Endodermal cell (in vitro differentiated cells): ENCODE measurements around the gene UVRAG. TPM values are rescaled to one million over a fixed set of nuclear protein-coding genes. Genes with fewer than 3 reads are reported as not detected.

Source experiments
- DNase-seq: peaks from one replicate; pipeline ENCODE4 v3.0.0-alpha.2; 2017
- H3K27ac ChIP-seq: 2 replicates; pipeline ENCODE4 v1.5.1; 2013; ENCODE audit warnings: mild to moderate bottlenecking, low read depth, low read length, moderate library complexity
- H3K27me3 ChIP-seq: 2 replicates; pipeline ENCODE4 v1.6.1; 2013; ENCODE audit warnings: mild to moderate bottlenecking, low read length, moderate library complexity; ENCODE audit not compliant: insufficient read depth, control insufficient read depth, poor library complexity, severe bottlenecking
- H3K36me3 ChIP-seq: 2 replicates; pipeline ENCODE4 v1.7.0; 2013; ENCODE audit warnings: mild to moderate bottlenecking, low read length, moderate library complexity; ENCODE audit not compliant: control insufficient read depth, insufficient read depth
- H3K4me1 ChIP-seq: one replicate; pipeline ENCODE4 v1.7.0; 2013; ENCODE audit warnings: low read length; ENCODE audit not compliant: control insufficient read depth, insufficient read depth
- H3K4me3 ChIP-seq: 2 replicates; pipeline ENCODE4 v1.5.1; 2013; ENCODE audit warnings: mild to moderate bottlenecking, low read length, moderate library complexity
- H3K9ac ChIP-seq: 2 replicates; pipeline ENCODE4 v1.6.1; 2013; ENCODE audit warnings: mild to moderate bottlenecking, low read length, moderate library complexity; ENCODE audit not compliant: poor library complexity, severe bottlenecking; ENCODE audit errors: extremely low read depth
- H3K9me3 ChIP-seq: 2 replicates; pipeline ENCODE4 v1.6.1; 2013; ENCODE audit warnings: mild to moderate bottlenecking, low read length, moderate library complexity; ENCODE audit not compliant: control insufficient read depth
- H3K27ac Mint-ChIP-seq: 2 replicates; pipeline ENCODE4 v1.8.0; 2020; ENCODE audit warnings: mixed read lengths
- H3K27me3 Mint-ChIP-seq: 2 replicates; pipeline ENCODE4 v1.8.0; 2021; ENCODE audit warnings: mild to moderate bottlenecking, mixed read lengths; ENCODE audit not compliant: insufficient read depth
- H3K36me3 Mint-ChIP-seq: 2 replicates; pipeline ENCODE4 v1.8.0; 2020; ENCODE audit warnings: low read depth, mixed read lengths
- H3K4me1 Mint-ChIP-seq: 2 replicates; pipeline ENCODE4 v1.8.0; 2020; ENCODE audit warnings: mixed read lengths
- H3K4me3 Mint-ChIP-seq: 2 replicates; pipeline ENCODE4 v1.8.0; 2020; ENCODE audit warnings: mild to moderate bottlenecking, moderate library complexity, mixed read lengths
- H3K9me3 Mint-ChIP-seq: 2 replicates; pipeline ENCODE4 v1.8.0; 2020; ENCODE audit warnings: mild to moderate bottlenecking, mixed read lengths
- CTCF ChIP-seq: fragments of 200-600 bp; sonication (generic); conservative IDR thresholded peaks from 2 replicates; pipeline ENCODE4 v1.5.0; 2021; ENCODE audit warnings: antibody characterized with exemption, mild to moderate bottlenecking
- WGBS, 2 experiments: methylation state at CpG; one replicate each; pipeline versions ENCODE4 v1.1.5 to v1.1.7; 2013; ENCODE audit warnings: missing lambda C conversion rate in 2 of 2, mixed read lengths in 1 of 2; ENCODE audit not compliant: insufficient coverage in 1 of 2, insufficient read length in 1 of 2; 5-methylcytosine and 5-hydroxymethylcytosine counted together
- total RNA-seq, 2 donors: library from RNA; stranded (reverse); fragmentation: NEBNext Ultra II Directional in 1 of 2; extraction: Animal tissue kit (Norgen Biotek cat#: 25700) in 1 of 2; gene quantifications; 2 replicates in 1 of 2; 3 replicates in 1 of 2; pipeline ENCODE4 v1.2.1, GENCODE V29; 2021

The UVRAG gene
- total RNA-seq, 2 donors from 2014 or later, result 19.7 to 34.9 TPM

- peaks cover 15% of the 10 kb centered on the region for H3K36me3 Mint-ChIP-seq
- H3K27ac Mint-ChIP-seq, result no peak overlapping the region
- WGBS, 2 experiments, result 92% methylated on average over 4 to 6 of the region's 6 CpGs
- DNase-seq, result no peak
- H3K27me3 ChIP-seq, result no peaks in the 10 kb centered on the region
- H3K27me3 Mint-ChIP-seq, result no peaks in the 10 kb centered on the region
- H3K4me1 ChIP-seq, result no peaks in the 10 kb centered on the region
- peaks cover 6% of the 10 kb centered on the region for H3K4me1 Mint-ChIP-seq
- H3K27ac ChIP-seq, result no peak overlapping the region
- H3K4me3 ChIP-seq, result no peak overlapping the region
- TF ChIP-seq CTCF, result no peak
- H3K9me3 ChIP-seq, result no peaks in the 10 kb centered on the region
- H3K4me3 Mint-ChIP-seq, result no peak overlapping the region
- H3K36me3 ChIP-seq, result no peaks in the 10 kb centered on the region
- no peak overlapping the region for H3K9ac ChIP-seq
- peaks cover 12% of the 10 kb centered on the region for H3K9me3 Mint-ChIP-seq
Measured at GRCh38 chr11:76096552-76096951, 281.5 kb downstream of the UVRAG start.

GRCh38 chr11:76102802-76103201 is 287.8 kb downstream of the UVRAG start:
- no peaks in the 10 kb centered on the region for H3K4me1 ChIP-seq
- H3K27ac Mint-ChIP-seq, result no peak overlapping the region
- WGBS, 2 experiments, result 88 to 100% methylated on average over 1 of the region's 1 CpG
- peaks cover 16% of the 10 kb centered on the region for H3K36me3 Mint-ChIP-seq
- H3K27me3 ChIP-seq, result no peaks in the 10 kb centered on the region
- H3K4me3 ChIP-seq, result no peak overlapping the region
- DNase-seq, result no peak
- no peaks in the 10 kb centered on the region for H3K9me3 ChIP-seq
- no peak overlapping the region for H3K27ac ChIP-seq
- no peak overlapping the region for H3K4me3 Mint-ChIP-seq
- H3K4me1 Mint-ChIP-seq, result peaks cover 18% of the 10 kb centered on the region
- no peaks in the 10 kb centered on the region for H3K27me3 Mint-ChIP-seq
- peaks cover 5% of the 10 kb centered on the region for H3K9me3 Mint-ChIP-seq
- no peaks in the 10 kb centered on the region for H3K36me3 ChIP-seq
- no peak overlapping the region for H3K9ac ChIP-seq
- TF ChIP-seq CTCF, result no peak

GRCh38 chr11:76103460-76103859 is 288.4 kb downstream of the UVRAG start:
- peaks cover 5% of the 10 kb centered on the region for H3K9me3 Mint-ChIP-seq

More at GRCh38 chr11:76103460-76103859, 288.4 kb downstream of the UVRAG start:
- no peaks in the 10 kb centered on the region for H3K36me3 ChIP-seq
- Mint-ChIP-seq H3K4me1 (peaks cover 18% of the 10 kb centered on the region), H3K27me3 (no peaks in the 10 kb centered on the region), H3K4me3 (no peak overlapping the region), H3K27ac (no peak overlapping the region), H3K36me3 (peaks cover 17% of the 10 kb centered on the region)
- no peak overlapping the region for H3K27ac ChIP-seq
- WGBS, 2 experiments, result 100% methylated on average over 1 of the region's 1 CpG; no CpG with 5 or more reads in 1 of the 2 experiments
- no peak for DNase-seq
- H3K9ac ChIP-seq, result no peak overlapping the region
- no peak for TF ChIP-seq CTCF
- no peaks in the 10 kb centered on the region for H3K27me3 ChIP-seq
- no peaks in the 10 kb centered on the region for H3K9me3 ChIP-seq
- no peaks in the 10 kb centered on the region for H3K4me1 ChIP-seq
- H3K4me3 ChIP-seq, result no peak overlapping the region
